NCI-H146 (cell line): ENCODE results near the gene NAIP.
"Not testable (repeated sequence)": the region's sequence is repeated elsewhere in the genome, so short reads cannot be mapped to it uniquely, and the experiment has no call there.

Experiments used
- DNase-seq: peaks from one replicate; lab custom pipeline; 2025; lab: John Stamatoyannopoulos, UW

The NAIP gene

GRCh38 chr5:71025289-71025953 lies at the start of gene NAIP:
TSS of gene NAIP (minus strand) at chr5:71025339. CDS start at chr5:71012915, 12,424 bp downstream.
- not testable (repeated sequence) for DNase-seq

GRCh38 chr5:71067262-71067928 lies 42.3 kb upstream of the NAIP start, which contains the start of gene GTF2H2:
TSS of gene GTF2H2 (minus strand) at chr5:71067676. CDS start at chr5:71062763, 4,913 bp downstream.
- not testable (repeated sequence) for DNase-seq

- DNase-seq, result not testable (repeated sequence)
Measured at GRCh38 chr5:71061322-71061721, 36.2 kb upstream of the NAIP start.

GRCh38 chr5:71059426-71059825 lies 34.3 kb upstream of the NAIP start:
- DNase-seq, result not testable (repeated sequence)

- not testable (repeated sequence) for DNase-seq
Measured at GRCh38 chr5:71044808-71045207, 19.7 kb upstream of the NAIP start.

- not testable (repeated sequence) for DNase-seq
Measured at GRCh38 chr5:71044128-71044527, 19.0 kb upstream of the NAIP start.

GRCh38 chr5:71031046-71031776 lies 6.1 kb upstream of the NAIP start:
- not testable (repeated sequence) for DNase-seq

GRCh38 chr5:71020643-71021042 lies 4.5 kb downstream of the NAIP start:
- DNase-seq, result not testable (repeated sequence)

- DNase-seq, result not testable (repeated sequence)
Measured at GRCh38 chr5:71018376-71019005, 6.6 kb downstream of the NAIP start.

- no peak for DNase-seq
Measured at GRCh38 chr5:71014176-71014575, 11.0 kb downstream of the NAIP start.

- no peak for DNase-seq
Measured at GRCh38 chr5:71013575-71013974, 11.6 kb downstream of the NAIP start.

GRCh38 chr5:71011194-71011792 lies 13.8 kb downstream of the NAIP start:
- no peak for DNase-seq

GRCh38 chr5:71006983-71007382 lies 18.2 kb downstream of the NAIP start:
- DNase-seq, result not testable (repeated sequence)

GRCh38 chr5:70984882-70985281 lies 40.3 kb downstream of the NAIP start:
- not testable (repeated sequence) for DNase-seq

GRCh38 chr5:70967220-70967619 lies 57.9 kb downstream of the NAIP start:
- DNase-seq, result not testable (repeated sequence)

GRCh38 chr5:70964531-70964930 lies 60.6 kb downstream of the NAIP start:
- DNase-seq, result not testable (repeated sequence)

- not testable (repeated sequence) for DNase-seq
Measured at GRCh38 chr5:70953068-70953467, 72.1 kb downstream of the NAIP start.

- not testable (repeated sequence) for DNase-seq
Measured at GRCh38 chr5:70932560-70932959, 92.6 kb downstream of the NAIP start.

- DNase-seq, result not testable (repeated sequence)
Measured at GRCh38 chr5:70931709-70932368, 93.3 kb downstream of the NAIP start.

- not testable (repeated sequence) for DNase-seq
Measured at GRCh38 chr5:70925211-70925562, 100.0 kb downstream of the NAIP start.
